GM21381 (cell line): ENCODE results near the gene SLC5A12.

ENCODE experiments used
- ATAC-seq: cut with Tn5 transposase; IDR thresholded peaks from one replicate; pipeline ENCODE4 v1.9.1; 2021; ENCODE audit warnings: mild to moderate bottlenecking, moderate library complexity; ENCODE audit not compliant: unreplicated experiment

Gene SLC5A12

DNA sequence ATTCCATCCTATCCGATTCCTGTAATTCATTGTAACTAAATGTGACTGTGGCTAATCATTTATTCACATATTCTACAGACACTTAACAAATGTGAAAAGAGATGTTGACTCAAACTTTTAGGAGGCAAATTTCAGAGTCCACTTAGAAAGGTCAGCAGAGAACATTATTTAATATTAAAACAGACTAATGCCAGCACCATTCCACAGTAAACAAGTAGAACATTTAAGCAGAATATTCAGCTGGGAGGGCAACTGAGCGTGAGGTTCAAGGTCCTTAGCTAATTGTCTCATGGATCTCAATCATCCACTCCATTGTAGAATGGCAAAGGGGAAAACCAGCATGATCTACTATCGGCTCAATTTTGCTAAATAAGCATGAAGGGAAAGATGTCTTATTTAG lies 5.1 kb upstream of the SLC5A12 start:
- no peak for ATAC-seq

DNA sequence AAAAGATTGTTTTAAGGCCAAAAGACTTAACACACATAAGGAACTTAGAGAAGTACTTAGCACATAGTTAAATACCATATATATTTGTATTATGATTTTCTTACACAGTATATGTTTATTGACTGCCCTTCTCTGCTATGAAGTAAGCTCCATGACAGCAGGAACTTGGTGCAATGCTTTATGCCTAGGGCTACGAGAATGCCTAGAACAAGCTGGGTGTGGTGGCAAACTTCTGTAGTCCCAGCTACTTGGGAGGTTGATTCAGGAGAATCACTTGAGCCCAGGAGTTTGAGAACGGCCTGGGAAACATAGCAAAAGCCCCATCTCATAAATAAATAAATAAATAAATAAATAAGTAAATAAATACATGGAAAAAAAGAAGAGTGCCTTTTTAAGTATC lies 1.9 kb downstream of the SLC5A12 start:
- ATAC-seq, result no peak

DNA sequence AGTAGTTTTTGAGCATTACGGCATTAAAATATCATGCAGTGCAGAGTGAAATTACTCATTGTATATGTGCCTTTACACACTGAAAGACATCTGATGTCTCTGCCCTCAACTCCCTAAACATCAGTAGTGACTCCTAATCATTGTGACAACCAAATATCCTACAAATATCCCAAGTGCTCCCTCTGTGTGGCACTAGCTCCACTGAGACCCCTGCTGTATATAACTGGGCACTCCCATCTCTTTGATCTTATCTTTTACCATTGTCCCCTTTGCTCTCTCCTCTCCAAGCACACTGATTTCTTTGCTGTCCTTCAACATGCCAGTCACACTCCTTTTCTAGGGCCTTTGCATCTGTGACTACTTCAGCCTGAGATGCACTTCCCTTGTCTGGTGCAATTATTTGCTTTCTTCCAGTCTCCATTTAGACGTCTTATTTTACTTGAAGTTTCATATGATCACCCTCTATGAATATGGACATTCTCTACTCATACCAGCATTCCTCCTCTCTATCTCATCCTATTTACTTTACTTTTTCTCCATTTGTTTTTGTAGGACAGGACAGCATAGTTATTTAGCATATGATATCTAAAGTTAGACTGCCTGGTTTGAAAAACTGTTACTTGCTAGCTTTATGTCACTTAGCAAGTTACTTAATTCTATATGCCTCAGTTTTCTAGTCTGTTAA lies 2.4 kb downstream of the SLC5A12 start:
- ATAC-seq, result no peak

DNA sequence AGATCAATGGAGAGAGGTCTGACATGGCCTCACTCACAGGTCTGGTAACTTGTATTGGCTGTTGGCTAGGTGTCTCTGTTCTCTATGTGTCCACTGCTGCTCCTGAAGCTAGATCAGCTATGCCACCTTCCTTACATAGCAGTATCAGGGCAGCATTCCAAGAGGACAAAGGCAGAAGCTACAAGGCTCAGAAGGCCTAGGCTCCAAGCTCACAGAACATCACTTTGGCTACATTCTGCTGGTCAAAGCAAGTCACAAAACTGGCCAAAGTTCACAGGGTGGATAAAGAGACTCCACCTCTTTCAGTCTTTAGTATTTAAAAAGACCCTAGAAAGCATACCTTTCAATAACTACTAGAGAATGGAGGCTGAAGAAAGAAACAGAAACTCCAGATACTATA lies 4.1 kb downstream of the SLC5A12 start:
- no peak for ATAC-seq

DNA sequence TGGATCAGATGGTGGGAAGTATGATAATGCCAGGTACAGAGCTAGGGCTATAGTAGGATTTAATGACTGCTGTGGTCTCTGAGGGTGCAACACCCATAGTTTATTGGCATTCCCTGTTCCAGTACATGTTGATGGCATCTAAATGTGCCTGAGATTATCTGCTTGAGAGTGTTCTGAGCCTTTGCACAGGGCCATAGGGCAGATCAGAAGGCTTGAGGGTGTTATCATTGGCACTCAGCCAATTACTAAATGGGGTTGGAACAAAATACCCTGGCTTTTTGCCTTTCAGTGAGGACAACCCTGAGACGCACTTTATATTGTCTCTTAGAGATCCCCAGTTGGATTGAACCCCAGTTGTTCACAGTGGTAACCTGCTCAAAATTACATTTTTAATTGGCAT lies 6.7 kb downstream of the SLC5A12 start:
- ATAC-seq, result no peak

DNA sequence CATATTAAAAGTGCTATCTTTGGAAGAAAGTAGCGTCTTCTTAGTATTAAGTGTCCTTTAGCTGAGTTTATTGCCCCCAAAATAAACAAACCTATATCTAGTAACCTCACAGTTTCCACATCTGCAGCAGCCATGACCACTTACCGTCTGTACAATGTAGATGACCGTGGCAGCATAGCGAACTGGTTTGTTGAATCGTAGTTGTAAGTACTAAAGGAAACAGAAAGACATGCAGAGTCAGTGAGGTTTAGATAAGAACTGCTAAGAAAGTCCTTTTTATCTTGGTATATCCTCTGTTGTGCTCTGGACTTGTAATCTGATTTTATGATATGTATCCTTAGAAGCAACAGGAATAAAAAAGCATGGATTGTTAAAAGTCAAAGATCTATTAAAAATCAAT lies 9.4 kb downstream of the SLC5A12 start:
- no peak for ATAC-seq

DNA sequence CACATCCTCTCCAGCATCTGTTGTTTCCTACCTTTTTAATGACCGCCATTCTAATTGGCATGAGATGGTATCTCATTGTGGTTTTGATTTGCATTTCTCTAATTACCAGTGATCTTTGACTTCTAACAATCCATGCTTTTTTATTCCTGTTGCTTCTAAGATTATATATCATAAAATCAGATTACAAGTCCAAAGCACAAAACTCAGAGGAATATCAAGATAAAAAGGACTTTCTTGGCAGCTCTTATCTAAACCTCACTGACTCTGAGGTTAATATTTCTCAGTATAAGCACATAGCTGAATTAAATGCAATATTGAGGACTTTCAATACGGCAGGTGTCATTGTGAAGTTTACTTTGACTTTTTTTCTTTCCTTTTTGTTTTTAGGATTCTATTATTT lies 11.4 kb downstream of the SLC5A12 start:
- ATAC-seq, result no peak

DNA sequence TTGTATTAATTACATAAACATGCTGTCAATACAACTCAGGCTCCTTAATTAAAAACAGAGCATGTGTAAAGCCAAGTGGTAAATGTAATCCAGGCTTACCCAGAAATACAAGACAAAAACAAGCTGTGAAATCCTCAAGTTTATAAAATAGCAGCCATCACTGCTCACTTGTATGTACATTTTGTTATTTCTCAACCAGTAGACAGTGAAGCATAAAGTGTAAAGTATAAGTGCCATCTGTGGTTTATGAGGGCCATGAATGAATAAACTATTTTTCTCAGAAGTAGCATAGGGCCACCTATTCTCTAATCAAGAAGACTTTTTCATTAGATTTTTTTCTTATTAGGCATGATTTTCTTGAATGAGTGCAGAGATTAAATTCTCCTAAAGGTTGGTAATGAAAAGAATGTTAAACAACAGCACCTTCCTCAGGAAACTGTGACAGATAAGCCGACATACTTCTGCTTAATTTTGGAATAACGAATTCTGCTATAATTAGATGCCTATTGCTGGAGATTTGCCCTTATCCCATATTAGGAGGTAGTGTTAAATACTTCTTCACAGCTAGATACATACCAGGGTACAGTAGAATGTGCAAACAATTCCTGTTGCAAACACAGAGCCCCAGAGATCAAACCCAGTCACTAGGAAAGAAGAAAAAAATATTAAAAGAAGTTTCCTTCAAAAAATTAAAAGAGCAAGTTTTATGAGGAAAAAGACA lies 13.0 kb downstream of the SLC5A12 start:
- no peak for ATAC-seq

DNA sequence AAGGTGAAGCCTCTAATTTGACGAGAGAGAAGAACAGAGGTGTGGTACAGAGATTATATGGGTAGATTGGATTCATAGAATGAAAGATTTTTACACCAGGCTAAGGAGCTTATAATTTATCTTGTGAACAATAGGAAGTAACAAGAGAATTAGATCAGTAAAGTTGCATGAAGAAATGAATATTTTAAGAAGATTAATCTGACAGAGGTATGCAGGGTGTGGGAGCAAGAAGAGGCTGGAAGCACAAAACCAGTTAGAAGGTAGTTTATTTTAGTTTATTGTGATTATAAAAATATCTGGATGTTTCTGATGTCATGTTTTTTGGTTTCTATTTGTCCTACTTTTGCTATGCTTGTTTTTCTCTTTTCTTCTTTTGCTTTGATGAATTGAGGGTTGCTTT lies 15.7 kb downstream of the SLC5A12 start:
- no peak for ATAC-seq

DNA sequence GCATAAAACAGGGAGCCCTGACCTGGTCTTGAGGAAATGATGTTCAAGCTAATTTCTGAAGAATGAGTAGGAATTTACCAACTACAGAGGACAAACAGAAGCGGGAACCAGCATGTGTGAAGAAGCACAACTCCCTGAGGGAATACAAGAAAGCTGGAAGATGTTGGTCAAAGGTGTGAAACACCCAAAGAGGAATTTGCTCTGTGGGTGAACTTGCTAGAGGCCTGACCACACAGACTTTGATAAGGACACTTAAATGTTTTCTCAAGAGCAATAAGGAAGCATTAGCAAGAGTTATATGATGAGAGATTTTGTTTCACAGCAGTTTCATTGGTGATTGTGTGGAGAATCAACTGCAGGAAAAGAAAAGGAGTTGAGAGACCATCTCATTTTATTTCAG lies 17.6 kb downstream of the SLC5A12 start:
- ATAC-seq, result no peak

DNA sequence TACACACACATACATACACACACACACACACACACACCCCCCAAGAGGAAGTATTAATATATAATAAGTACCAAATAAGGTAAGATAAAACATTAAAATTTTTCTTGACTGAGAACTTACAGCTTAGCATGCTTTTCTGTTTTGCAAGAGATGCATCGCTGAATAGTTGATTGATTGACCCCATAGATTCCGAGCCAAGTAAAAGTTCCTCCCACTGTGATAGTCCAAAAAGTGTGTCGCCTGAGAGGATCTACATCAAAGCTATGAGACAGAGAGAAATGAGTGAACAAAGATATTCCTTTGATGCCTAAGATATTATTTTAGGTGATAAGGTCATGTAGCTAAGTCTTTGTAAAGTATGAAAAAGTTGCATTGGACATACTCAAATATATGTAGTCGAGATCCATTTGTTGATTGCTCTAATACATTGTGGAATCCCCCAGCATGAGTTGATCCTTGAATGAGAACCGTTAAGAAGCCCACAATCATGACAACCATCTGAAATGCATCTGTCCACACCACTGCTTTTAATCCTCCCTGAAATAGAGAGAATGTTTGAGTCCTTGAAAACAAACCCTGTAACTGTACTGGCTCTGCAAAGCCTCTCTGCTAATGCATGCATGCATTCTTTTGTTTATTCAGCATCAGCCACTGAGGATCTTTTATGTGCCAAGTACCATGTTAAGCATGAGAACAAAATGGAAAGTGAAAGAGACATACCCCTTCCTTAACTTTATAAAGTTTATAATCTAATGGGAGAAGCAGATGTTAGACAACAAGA lies 18.3 kb downstream of the SLC5A12 start:
- no peak for ATAC-seq

DNA sequence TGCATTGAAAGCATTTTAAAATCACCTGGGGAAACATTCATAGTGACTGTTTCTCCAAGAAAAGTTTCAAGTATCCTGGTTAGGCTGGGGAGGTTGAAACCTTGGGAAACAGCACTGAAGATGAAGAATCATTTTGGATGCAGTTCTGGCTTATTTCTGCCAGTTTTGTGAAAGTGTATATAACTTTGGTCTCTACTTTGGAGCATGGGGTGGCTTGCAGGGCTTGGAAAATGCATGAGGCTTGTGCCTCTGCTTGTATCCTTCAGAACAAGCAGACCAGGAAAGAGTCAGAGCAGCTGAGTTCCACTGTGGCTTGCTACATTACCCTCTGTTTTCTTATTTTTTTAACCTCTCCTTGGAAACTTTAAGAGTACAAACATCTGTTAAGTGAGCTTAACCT lies 19.5 kb downstream of the SLC5A12 start:
- no peak for ATAC-seq

DNA sequence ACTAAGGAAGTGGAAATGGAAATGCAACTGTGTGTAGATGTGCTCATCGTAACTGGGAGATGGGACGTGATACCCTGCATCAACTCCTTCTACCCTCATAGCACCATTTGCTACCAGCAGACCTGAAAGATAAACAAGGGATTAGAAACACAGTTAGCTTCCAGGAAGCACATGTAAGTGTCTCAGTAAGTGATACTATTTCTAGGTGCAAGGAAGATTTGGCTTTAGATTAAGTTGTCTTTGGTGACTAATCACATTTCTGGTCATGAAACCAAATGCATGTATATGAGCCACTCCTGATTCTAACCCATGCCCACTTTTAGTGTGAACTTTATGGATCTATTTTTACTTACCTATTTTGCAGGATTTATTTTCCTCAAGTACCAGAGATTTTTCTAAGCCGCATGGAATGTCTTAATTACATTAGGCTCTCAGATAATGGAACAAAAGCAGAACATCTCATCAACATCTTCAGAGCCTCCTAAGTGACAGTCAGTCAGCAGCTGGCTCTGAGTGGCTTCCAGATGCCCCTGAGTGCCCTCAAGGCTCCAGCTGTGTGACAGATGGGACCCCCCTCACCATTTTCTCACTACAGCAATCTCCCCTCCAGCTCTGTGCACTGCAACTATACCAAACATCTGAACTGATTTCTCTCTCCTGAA lies 21.2 kb downstream of the SLC5A12 start:
- no peak for ATAC-seq

DNA sequence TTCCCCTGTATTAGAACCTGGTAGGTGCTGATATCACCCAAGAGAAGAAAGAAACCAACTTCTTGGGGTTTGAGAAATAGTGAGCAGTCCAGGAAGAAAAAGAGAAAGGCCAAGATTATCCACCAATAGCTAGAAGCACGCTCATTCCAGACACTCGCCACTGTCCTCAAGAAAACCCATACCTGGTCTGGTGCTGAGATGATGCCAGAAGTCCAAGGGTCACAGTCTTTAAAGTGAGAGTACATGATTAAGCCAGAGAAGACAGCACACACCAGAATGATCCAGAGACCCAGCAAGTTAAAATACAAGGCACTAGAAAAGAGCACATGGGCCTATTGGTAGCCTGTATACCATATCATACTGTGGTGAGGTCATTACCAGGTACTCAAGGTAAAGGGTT lies 23.6 kb downstream of the SLC5A12 start:
- ATAC-seq, result no peak

DNA sequence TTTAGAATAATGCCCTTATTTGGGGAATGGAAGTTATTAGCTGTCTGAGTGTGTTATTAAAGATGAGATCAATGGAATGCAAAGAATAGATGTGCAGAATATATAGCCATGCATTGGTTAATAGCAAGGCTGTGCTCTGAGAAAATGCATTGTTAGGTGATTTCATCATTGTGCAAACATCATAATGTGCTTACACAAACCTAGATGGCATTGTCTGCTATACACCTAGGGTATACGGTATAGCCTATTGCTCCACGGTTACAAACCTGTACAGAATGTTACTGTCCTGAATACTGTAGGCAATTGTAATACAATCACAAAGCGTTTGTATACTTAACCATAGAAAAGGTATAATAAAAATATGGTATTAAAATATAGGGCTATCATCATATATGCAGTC lies 25.5 kb downstream of the SLC5A12 start:
- ATAC-seq, result no peak

DNA sequence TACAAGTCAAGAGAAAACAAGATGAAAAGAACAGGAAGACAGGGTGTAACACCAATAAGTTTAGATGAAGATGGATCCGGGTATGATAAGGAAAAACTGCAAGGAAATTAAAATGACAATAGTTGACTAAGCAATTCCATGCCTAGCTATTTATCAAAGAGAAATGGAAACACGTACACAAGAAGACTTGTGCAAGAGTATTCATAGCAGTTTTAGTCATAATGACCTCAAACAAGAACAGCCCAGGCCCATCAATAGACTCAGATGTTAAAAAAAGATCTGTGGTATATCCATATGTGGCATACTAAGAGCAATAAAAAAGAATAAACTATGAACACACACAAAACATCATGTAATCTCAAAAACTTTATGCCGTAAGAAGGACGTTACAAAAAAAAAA lies 33.2 kb downstream of the SLC5A12 start:
- no peak for ATAC-seq

DNA sequence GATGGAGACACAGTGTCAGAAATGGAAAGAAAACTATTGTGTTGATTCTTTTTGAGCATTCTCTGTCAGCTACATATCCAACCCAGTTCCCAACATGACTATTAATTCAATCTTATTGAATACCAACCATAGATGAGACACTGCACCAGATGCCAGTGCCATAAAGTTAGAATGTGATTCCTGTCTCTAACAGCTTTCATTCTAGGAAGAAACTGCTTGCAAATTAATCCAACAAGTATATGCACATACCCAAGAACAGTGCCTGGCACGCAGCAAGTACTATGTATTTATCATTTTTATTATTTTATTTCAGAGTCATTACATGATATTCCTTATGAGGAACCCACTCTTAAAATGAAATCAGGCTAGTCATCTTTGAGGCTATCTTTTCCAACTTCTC lies 34.5 kb downstream of the SLC5A12 start:
- no peak for ATAC-seq

DNA sequence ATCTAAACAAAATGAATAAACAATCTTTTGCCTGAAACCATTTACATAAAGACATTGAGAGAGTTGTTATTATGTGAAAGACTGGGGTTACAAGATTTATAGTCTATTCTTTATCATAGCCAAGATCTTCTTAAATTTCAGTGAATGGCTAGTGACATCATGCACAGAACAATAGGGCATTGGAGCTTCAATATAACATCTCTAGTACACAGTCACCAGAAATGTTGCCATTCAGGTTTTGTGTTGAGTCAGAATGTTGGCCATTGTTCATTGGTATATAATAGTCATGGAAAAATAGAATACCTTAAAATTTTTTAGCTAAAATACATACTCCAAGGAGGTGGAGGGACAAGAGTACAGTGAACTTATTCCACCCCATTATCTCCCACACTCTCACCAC lies 44.3 kb downstream of the SLC5A12 start:
- ATAC-seq, result no peak

DNA sequence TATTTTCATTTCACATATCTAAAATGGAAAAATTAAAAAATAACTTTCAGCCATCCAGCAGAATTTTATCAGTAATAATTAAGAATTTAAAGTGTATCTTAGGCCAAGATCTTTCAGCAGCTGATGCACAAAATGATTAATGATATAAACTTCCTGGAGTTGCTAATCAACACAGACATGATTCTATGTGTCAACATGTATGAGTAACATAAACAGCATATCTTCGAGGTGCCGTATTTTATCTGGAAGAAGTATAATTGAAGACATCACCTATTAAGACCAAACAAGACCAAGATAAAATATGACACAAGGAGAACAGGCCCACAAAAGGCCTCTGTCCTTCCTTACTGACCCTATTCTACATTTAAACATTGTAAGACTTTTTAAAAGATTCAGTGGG lies 45.2 kb downstream of the SLC5A12 start:
- ATAC-seq, result no peak

DNA sequence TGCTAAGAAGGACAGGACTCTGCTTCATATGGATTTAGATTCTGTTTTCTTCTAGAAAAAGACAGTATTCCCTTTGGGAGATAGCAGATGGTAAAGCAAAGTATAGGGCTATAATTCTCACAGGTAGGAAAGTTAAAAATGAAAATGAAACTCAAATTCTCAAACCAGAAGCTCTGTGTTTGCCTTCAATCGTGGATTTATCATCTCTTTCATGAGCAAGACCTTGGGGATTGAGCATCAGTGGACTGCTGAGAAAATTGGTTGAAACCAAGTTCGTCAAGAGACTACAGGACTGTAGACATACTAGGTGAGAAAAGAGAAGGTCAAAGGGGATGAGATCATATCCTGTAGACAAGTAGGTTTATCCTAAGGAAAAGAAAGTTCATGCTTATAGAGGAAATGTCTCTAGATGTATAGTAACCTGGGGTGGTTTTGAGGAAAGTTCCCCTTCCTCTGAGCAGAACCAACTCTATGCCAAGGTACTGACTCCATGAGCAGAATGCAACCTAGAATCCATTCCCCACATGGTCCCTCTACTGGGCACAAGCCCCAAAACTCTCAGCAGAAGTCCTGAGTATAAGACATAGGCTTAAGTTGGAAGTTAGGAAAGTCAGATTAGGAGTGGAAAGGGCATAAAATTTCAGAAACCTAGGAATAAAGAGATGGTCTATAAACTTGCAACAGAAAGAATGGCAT lies 46.5 kb downstream of the SLC5A12 start:
- ATAC-seq, result no peak

DNA sequence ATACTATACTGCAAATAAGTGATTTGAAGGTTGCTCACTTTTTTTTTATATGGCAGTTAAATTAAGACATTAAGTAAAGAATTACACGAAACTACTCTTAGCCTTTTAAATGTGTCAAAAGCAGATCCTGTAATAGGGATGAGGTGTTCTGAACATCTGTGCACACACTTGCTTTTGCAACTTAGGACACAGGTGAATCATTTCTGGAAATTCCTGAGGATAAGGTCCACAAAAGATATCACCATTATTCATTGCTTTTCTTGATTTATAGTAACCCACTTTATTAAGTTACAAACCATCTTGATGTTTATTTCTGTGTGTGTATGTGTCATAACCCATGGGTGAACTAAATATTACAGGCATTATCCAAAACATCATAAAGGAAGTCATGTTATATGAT lies 55.9 kb downstream of the SLC5A12 start:
- ATAC-seq, result no peak
